HUES48 (cell line): ENCODE data around the gene SSR1.

Experiments used
- H3K27ac ChIP-seq: one replicate; pipeline ENCODE4 v1.7.0; 2013; ENCODE audit warnings: low read depth, low read length, inconsistent platforms
- H3K27me3 ChIP-seq: 2 replicates; pipeline ENCODE4 v1.6.1; 2013; ENCODE audit warnings: mild to moderate bottlenecking, low read length; ENCODE audit not compliant: control insufficient read depth, insufficient read depth
- H3K36me3 ChIP-seq: 2 replicates; pipeline ENCODE4 v1.6.1; 2013; ENCODE audit warnings: low read length; ENCODE audit not compliant: control insufficient read depth, insufficient read depth
- H3K4me1 ChIP-seq: 2 replicates; pipeline ENCODE4 v1.6.1; 2013; ENCODE audit warnings: mild to moderate bottlenecking, low read length; ENCODE audit not compliant: control insufficient read depth, insufficient read depth
- H3K4me3 ChIP-seq: 2 replicates; pipeline ENCODE4 v1.5.1; 2013; ENCODE audit warnings: mild to moderate bottlenecking, low read depth, low read length
- H3K9ac ChIP-seq: 2 replicates; pipeline ENCODE4 v1.6.1; 2013; ENCODE audit warnings: mild to moderate bottlenecking, low read depth, low read length, moderate library complexity
- H3K9me3 ChIP-seq: 2 replicates; pipeline ENCODE4 v1.6.1; 2013; ENCODE audit warnings: low read length; ENCODE audit not compliant: control insufficient read depth, insufficient read depth

The SSR1 gene

DNA sequence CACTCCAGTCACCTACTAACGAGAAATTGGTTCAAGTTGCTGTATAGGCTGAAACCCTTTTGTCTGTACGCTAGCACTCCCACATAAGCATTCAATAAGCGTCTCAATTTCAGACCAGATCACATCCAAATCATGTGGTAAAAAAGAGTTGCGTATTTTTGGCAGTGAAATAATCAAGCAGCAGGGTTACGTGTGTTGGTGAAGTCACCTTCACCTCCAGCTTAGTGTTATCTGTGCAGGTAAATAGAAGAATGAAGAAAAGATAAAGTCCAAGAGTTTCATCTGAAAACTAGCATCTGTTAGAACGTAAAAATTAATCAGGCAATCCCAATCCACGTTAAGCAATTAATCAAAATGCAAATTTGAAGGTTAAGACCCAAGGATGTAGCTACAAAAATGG, 11.3 kb downstream of the SSR1 start:
- Histone ChIP-seq H3K9me3 (no peaks in the 10 kb centered on the region), H3K27me3 (no peaks in the 10 kb centered on the region), H3K27ac (no peak overlapping the region), H3K4me1 (no peaks in the 10 kb centered on the region), H3K36me3 (peaks cover 97% of the 10 kb centered on the region), H3K9ac (no peak overlapping the region), H3K4me3 (no peak overlapping the region)

DNA sequence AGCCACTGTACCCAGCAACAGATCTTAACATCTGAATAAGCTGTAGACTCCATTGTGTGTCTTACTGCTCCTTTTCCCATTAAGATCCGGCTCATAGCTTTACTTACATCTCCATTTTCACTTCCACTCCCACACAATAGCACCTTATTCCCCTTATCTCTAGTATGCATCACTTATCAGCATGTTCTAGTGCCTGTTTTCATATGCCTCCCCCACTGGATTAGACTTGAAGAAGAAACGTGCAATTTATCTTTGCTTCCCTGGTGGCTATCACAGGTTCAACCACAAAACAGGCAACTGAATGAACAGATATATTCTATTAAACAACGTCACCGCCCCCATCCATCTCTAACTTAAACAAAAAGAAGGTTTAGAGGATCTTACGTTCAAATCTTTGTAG, 12.1 kb downstream of the SSR1 start:
- H3K27me3 ChIP-seq = no peaks in the 10 kb centered on the region
- no peaks in the 10 kb centered on the region for H3K9me3 ChIP-seq
- H3K4me1 ChIP-seq = no peaks in the 10 kb centered on the region
- no peak overlapping the region for H3K27ac ChIP-seq
- no peak overlapping the region for H3K9ac ChIP-seq
- no peak overlapping the region for H3K4me3 ChIP-seq
- peaks cover 100% of the 10 kb centered on the region for H3K36me3 ChIP-seq

DNA sequence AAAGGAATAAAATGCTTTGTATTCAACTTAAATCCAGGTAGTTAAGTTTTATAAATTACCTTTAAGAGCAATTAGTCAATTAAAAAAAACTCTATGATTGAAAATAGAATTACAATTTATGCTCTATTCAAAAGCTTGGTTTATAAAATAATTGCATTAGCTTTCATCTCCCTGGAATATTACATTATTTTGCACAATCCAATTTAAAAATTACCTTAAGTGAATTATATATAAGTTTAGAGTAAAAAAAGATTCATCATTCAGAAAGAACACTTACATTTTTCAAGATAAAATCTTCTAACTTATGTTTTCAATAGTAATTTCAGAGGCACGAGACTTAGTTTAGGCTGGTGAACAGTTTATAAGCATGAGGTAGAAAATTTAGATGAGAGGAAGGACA, 14.9 kb downstream of the SSR1 start:
- peaks cover 100% of the 10 kb centered on the region for H3K36me3 ChIP-seq

DNA sequence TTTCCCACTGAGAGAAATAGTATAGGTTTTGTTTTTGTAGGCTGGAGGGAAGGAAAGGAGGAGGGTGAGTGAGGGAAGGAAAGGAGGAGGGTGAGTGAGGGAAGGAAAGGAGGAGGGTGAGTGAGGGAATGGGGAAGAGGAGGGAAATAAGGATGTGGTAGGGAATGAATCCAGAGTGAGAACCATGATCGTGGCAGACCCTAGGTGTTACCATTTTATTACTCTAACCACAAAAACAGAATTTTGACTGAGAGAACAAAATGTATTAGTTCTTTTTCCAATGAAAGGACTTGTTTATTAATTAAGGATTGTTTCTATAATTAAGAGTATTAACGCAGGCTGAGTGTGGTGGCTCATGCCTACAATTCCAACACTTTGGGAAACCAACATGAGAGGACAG, 16.4 kb downstream of the SSR1 start:
- no peak overlapping the region for H3K9ac ChIP-seq
- no peaks in the 10 kb centered on the region for H3K9me3 ChIP-seq
- H3K36me3 ChIP-seq = peaks cover 100% of the 10 kb centered on the region
- no peaks in the 10 kb centered on the region for H3K27me3 ChIP-seq
- H3K27ac ChIP-seq = no peak overlapping the region
- H3K4me1 ChIP-seq = no peaks in the 10 kb centered on the region
- H3K4me3 ChIP-seq = no peak overlapping the region

More for the DNA sequence above, 14.9 kb downstream of the SSR1 start:
- no peaks in the 10 kb centered on the region for H3K27me3 ChIP-seq
- no peak overlapping the region for H3K4me3 ChIP-seq
- H3K27ac ChIP-seq = no peak overlapping the region
- no peak overlapping the region for H3K9ac ChIP-seq
- H3K9me3 ChIP-seq = no peaks in the 10 kb centered on the region
- no peaks in the 10 kb centered on the region for H3K4me1 ChIP-seq

DNA sequence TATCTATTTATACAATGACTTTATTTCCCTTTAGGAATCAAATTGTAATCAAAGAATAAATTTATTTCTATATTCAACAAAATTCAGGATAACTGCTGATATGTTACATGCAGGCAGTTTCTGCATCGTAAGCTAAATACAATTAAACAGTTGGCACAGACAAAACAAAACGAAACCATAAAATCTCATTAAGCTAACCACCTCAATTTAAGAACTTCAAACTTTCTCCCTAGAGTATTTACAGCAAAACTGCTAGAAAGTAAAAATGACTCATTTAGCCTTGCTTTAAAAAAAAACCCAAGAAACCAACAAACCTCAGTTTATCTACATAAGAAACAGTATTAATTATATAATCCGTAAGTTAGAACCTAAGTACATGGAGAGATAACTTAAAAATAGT, 17.1 kb downstream of the SSR1 start:
- H3K9ac ChIP-seq = no peak overlapping the region
- no peaks in the 10 kb centered on the region for H3K9me3 ChIP-seq
- no peaks in the 10 kb centered on the region for H3K4me1 ChIP-seq
- H3K4me3 ChIP-seq = no peak overlapping the region
- H3K27ac ChIP-seq = no peak overlapping the region
- peaks cover 99% of the 10 kb centered on the region for H3K36me3 ChIP-seq
- H3K27me3 ChIP-seq = no peaks in the 10 kb centered on the region

DNA sequence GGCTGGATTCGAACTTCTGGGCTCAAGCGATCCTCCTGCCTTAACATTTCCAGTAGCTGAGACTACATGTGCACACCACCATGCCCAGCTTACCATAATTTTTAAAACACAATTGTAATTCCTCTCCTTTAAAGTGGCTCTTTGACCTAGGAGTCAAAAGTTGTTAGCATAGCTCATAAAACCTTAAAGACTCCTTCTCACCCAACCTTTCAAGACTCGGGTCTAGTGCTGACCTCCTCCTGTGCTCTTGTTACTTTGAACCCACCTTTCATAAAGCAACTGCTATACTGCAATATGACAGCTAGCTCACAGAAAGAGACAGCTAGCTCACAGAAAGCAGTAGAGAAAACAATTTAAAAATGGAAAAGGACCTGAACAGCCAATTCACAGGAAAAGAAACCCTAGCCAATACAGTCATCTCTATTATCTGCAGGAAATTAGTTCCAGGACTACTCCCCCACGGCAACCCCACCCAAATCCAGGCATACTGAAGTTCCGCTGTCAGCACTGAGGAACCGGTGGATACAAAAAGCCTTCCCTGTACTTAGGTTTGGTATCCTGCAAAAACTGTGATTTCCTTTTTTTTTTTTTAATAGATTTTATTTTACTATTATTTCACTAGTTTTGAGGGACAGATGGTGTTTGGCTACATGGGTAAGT, 20.3 kb downstream of the SSR1 start:
- peaks cover 98% of the 10 kb centered on the region for H3K36me3 ChIP-seq
- H3K27me3 ChIP-seq = no peaks in the 10 kb centered on the region
- H3K27ac ChIP-seq = no peak overlapping the region
- H3K4me3 ChIP-seq = no peak overlapping the region
- H3K9ac ChIP-seq = no peak overlapping the region
- no peaks in the 10 kb centered on the region for H3K9me3 ChIP-seq
- no peaks in the 10 kb centered on the region for H3K4me1 ChIP-seq

DNA sequence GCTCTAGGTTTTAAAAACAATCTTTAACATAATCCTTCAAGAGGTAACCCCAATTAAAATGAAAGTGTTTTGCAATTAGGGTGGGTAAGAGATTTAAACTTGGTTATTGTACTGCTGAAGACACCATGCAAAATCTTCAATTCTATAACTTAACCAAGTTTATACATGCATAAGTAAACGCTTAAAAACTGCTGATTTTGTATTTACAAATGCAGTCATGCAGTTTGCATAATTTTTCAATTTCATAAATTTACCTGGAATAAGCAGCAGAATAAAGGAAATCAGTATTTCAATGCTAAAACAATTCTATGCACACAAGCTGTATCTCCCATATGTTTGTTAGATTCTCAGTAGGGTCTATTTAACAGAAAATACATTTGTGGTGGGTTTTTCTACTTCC, 22.9 kb downstream of the SSR1 start:
- Histone ChIP-seq H3K36me3 (peaks cover 97% of the 10 kb centered on the region), H3K4me1 (no peaks in the 10 kb centered on the region), H3K27me3 (no peaks in the 10 kb centered on the region)

DNA sequence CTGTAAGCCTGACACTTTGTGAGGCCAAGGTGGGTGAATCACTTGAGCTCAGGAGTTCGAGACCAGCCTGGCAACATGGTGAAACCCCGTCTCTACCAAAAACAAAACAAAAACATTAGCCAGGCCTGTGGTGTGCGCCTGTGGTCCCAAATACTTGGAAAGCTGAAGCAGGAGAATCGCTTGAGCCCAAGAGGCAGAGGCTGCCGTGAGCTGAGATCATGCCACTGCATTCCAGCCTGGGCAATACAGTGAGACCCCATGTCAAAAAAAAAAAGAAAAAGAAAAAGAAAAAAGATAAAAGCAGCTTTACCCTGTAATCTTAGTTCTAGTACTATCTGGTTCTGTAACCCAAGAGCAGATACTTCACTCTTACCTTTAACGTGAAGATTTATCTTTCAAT, 27.6 kb downstream of the SSR1 start:
- Histone ChIP-seq H3K4me1 (no peaks in the 10 kb centered on the region), H3K4me3 (no peak overlapping the region), H3K27me3 (no peaks in the 10 kb centered on the region), H3K36me3 (peaks cover 54% of the 10 kb centered on the region), H3K27ac (no peak overlapping the region), H3K9me3 (no peaks in the 10 kb centered on the region), H3K9ac (no peak overlapping the region)

More for the DNA sequence above, 22.9 kb downstream of the SSR1 start:
- Histone ChIP-seq H3K4me3 (no peak overlapping the region), H3K9me3 (no peaks in the 10 kb centered on the region), H3K27ac (no peak overlapping the region), H3K9ac (no peak overlapping the region)

DNA sequence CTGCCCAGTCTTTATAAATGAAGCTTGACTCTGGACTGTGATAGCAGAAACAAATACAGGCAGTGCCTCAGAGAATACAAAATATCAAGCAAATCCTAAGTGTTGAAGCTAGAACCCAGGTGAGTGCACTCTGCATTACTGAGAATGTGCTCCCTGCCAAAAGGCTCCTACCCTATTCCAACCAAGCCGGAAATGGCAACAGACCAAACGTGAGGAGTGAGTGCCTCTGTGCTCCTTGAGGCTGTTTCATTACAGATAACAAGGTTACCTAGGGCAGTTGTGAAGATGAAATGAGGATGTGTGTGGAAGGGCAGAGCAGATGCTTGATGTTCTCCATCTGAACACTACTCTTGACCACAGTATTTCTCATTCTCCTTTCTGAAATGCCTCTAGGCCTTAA, 29.3 kb downstream of the SSR1 start:
- H3K9ac ChIP-seq = no peak overlapping the region
- H3K27me3 ChIP-seq = no peaks in the 10 kb centered on the region
- H3K4me3 ChIP-seq = no peak overlapping the region
- H3K27ac ChIP-seq = no peak overlapping the region
- no peaks in the 10 kb centered on the region for H3K4me1 ChIP-seq
- H3K9me3 ChIP-seq = no peaks in the 10 kb centered on the region
- H3K36me3 ChIP-seq = peaks cover 37% of the 10 kb centered on the region

DNA sequence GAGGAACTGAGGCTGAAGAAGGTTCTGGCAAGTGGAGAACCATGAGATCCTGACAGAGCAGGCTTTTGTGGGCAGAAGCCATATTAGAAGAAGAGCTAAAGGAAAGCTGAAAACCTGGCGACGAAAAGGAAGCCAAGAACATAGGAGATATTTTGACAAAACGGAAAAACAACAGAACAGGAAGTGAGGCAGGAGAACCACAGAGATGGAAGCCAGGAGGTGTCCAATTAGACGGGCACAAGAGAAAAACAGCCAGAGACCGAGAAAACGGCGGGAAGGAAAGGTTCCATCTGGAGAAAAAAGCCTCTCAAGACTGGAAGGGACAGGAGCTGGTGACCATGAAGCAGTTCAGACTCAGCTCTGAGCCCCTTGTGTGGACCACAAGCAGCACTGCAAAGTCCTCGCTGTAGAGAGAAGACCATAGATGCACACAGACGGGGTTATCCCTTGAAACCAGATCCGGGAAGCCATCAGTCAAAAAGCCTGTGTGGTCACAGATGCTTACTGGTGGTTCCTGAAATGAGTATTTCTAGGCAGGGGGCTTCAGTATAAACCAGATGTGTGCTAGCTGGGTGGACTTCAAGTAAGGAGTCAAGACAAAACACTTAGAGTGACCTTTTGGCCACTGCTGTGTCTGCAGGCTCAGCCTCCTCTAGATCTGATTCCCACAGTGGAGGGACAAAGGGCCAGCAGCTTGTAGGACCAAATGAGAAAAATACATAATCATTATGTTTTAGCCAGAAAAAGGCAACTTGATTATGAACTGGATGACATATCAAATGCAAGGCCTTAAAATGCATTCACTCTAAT, 30.7 kb downstream of the SSR1 start:
- no peak overlapping the region for H3K9ac ChIP-seq
- H3K27me3 ChIP-seq = no peaks in the 10 kb centered on the region
- H3K36me3 ChIP-seq = peaks cover 23% of the 10 kb centered on the region
- H3K4me1 ChIP-seq = no peaks in the 10 kb centered on the region
- H3K27ac ChIP-seq = no peak overlapping the region
- no peaks in the 10 kb centered on the region for H3K9me3 ChIP-seq
- H3K4me3 ChIP-seq = no peak overlapping the region

DNA sequence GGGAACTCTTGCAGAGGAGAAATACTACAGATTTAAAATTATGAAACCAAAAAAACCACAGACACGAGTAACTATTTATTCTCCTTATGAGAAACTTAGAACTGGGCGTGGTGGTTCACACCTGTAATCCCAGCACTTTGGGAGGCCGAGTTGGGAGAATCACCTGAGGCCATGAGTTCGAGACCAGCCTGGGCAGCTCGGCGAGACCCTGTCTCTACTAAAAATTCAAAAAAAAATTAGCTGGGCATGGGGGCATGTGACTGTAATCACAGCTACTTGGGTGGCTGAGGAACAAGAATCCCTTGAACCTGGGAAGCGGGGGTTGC, 36.8 kb downstream of the SSR1 start:
- Histone ChIP-seq H3K27me3 (no peaks in the 10 kb centered on the region), H3K4me3 (no peak overlapping the region), H3K9ac (no peak overlapping the region), H3K27ac (no peak overlapping the region), H3K36me3 (no peaks in the 10 kb centered on the region), H3K9me3 (no peaks in the 10 kb centered on the region), H3K4me1 (no peaks in the 10 kb centered on the region)
